GM06990 (cell line): ENCODE measurements around the gene CLIC3.

ENCODE experiments used
- DNase-seq: peaks from one replicate; pipeline ENCODE4 v3.0.0-alpha.2; 2011; ENCODE audit not compliant: insufficient read length; ENCODE audit errors: extremely low read depth
- H3K27me3 ChIP-seq: replicated peaks from 2 replicates; pipeline ENCODE4 v1.6.0; 2011; ENCODE audit warnings: low read length; ENCODE audit not compliant: control insufficient read depth, insufficient read depth
- H3K36me3 ChIP-seq: 2 replicates; pipeline ENCODE4 v1.5.1; 2011; ENCODE audit warnings: low read length; ENCODE audit not compliant: control insufficient read depth, insufficient read depth
- H3K4me3 ChIP-seq: replicated peaks from 2 replicates; pipeline ENCODE4 v1.5.1; 2011; ENCODE audit warnings: low read depth, mild to moderate bottlenecking, control low read depth, low read length
- CTCF ChIP-seq: IDR thresholded peaks from 2 replicates; pipeline ENCODE4 v1.5.1; 2011; ENCODE audit warnings: low read length, control low read depth, mild to moderate bottlenecking, inconsistent platforms; ENCODE audit not compliant: insufficient read depth, poor library complexity, severe bottlenecking

CLIC3 gene

GRCh38 chr9:137013571-137013940, 17.2 kb upstream of the CLIC3 start:
- no peaks in the 10 kb centered on the region for H3K27me3 ChIP-seq
- no peaks in the 10 kb centered on the region for H3K36me3 ChIP-seq
- TF ChIP-seq CTCF = no peak
- no peak for DNase-seq
- H3K4me3 ChIP-seq = no peak overlapping the region

- no peak for DNase-seq
Observed at GRCh38 chr9:137012694-137013570, 16.6 kb upstream of the CLIC3 start.

DNA sequence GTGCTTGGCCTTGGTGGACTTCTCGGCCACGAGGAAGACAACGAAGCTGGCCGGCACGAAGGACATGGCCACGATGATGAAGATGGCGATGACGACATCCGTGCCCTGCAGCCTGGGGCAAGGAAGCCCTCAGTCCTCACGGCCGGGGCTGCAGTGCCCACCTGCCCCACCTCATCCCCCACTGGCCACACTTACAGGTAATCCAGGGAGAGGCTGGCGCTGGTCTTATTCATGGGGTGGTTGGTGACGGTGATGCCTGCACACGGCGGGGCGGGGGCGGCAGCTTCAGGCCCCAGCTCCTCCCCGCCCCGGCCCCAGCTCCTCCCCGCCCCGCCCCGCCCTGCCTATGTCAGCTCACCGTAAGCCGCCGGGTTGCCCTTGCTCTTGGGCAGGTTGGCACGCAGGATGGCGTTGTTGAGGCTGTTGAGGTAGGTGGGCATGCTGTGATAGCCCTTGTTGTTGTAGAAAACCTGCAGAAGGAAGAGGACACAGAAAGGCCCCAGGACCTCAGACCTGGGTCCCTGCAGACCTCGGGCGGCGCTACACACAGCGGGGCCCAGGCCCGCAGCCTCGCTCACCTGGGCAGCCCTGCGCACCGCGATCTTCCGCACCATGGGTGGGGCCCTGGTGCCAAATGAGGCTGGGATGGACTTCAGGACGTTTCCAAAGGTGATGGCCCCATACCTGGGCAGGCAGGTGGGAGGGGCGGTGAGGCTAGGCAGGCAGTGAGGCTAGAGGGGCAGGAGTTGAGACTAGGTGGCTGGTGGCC, 15.7 kb upstream of the CLIC3 start:
- DNase-seq = no peak
- Histone ChIP-seq H3K4me3 (no peak overlapping the region), H3K27me3 (no peaks in the 10 kb centered on the region), H3K36me3 (no peaks in the 10 kb centered on the region)
- TF ChIP-seq CTCF = no peak

More at GRCh38 chr9:137012694-137013570, 16.6 kb upstream of the CLIC3 start:
- Histone ChIP-seq H3K27me3 (no peaks in the 10 kb centered on the region), H3K36me3 (no peaks in the 10 kb centered on the region), H3K4me3 (no peak overlapping the region)
- no peak for TF ChIP-seq CTCF

DNA sequence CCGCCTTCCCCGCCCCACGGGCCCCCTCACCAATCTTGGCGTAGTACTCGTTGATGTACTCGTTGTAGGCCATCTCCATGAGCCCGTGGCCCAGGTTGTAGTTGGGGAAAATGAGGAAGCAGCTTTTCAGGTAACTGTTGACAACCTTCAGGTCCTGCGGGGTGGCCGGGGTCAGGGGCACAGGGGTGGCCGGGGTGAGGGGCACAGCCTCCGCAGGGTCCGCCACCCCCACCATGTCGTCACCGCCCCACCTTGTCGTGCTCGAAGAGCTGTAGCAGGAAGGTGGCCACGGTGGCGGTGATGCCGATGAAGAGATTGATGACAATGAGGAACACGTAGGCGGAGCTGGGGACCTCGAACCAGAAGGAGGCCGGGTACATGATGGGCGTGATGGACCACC, 14.8 kb upstream of the CLIC3 start:
- H3K27me3 ChIP-seq = no peaks in the 10 kb centered on the region
- no peak for TF ChIP-seq CTCF
- no peak for DNase-seq
- H3K36me3 ChIP-seq = no peaks in the 10 kb centered on the region
- H3K4me3 ChIP-seq = no peak overlapping the region

DNA sequence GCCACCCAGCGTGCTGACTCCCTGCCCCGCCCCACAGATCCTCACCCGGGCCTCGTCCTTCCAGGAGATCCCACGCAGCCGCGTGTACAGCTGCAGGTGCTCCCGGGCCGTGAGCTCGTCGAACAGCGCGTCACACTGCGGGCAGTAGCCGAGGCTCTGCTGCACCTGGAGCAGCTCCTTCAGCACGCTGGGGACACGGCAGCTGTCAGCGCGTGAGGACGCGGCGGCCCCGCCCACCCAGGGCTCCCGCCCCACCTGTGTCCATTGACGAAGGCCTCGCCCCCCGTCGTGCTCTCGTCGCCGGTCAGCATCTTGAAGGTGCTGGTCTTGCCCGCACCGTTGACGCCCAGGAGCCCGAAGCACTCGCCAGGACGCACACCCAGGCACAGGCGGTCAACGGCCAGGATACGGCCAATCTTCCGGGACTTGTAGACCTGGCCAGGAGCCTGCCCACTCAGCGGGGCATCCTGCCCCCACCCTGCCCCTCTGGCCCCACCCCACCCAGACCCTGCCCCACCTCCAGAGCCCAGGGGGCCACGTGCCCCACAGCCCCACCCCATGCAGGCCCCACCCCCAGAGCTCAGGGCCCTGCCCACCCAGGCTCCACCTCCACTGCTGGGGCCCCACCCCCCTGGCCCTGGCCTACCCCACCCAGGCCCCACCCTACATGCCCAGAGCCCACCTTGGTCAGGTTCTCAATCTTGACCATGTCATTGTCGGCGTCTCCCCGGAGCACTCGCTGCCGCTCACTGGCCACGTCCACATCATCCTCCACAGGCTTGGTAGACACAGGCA, 13.8 kb upstream of the CLIC3 start:
- Histone ChIP-seq H3K36me3 (no peaks in the 10 kb centered on the region), H3K4me3 (no peak overlapping the region), H3K27me3 (no peaks in the 10 kb centered on the region)
- no peak for TF ChIP-seq CTCF
- no peak for DNase-seq
